NCI-H1105 treated with DMSO at 0.1 percent for 48 hours (cell line): ENCODE measurements around the gene GMDS.

Experiments used
- DNase-seq: peaks from one replicate; lab custom pipeline; 2025; lab: John Stamatoyannopoulos, UW

Gene GMDS

DNA sequence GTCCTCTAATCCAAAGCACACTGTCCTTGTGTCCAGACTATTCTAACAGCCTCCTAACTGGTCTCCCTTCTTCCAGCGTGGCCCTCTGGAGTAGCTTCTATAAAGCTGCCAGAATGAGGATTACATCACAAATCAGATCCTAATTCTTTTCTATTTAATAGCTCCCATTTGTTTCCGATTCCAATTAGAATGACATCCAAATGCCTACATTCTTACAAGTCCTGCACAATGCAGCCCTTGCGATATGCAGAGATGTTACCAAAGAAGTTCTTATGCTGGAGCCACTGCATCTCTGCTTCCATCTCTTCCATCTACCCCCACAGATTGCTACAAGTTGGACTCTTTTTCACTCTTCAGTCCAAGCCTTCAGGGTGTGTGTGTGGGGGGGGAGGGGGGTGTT is 40.0 kb downstream of the GMDS start:
- DNase-seq = no peak

DNA sequence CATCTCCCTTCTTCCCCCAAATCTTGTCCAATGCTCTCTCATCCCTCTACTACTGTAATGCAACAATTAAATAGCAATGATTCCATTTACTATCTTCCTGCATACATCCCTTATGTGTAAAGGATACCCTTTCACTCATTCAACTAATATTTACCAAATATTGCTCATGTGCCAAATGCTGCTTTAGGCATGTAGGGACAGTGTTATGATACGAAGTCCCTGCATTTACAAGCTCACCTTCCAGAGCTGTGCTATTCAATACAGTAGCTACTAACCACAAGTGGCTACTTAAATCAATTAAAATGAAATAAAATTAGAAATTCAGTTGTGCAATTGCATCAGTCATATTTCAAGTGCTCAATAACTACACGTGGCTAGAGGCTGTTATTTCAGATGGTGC is 41.1 kb downstream of the GMDS start:
- peak; percentile 97 for DNase-seq

DNA sequence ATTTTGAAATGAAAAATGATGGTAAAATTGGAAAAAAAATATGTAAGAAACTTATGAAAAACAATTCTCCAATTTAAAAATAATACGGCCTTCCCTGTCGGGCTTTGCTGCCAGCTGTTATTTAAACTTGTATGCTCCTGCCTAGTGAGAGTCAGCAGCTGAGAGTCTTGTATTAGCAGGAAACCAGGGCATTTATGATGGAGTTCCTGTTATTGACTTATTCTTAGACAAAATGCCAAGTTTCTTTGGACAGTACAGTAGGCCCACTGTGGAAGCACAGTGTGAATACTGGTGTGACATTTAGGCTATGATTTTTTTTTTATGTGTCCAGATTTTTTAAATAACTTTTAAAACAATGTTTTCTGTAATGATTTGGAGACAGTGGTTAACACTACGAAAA is 42.1 kb downstream of the GMDS start:
- no peak for DNase-seq

DNA sequence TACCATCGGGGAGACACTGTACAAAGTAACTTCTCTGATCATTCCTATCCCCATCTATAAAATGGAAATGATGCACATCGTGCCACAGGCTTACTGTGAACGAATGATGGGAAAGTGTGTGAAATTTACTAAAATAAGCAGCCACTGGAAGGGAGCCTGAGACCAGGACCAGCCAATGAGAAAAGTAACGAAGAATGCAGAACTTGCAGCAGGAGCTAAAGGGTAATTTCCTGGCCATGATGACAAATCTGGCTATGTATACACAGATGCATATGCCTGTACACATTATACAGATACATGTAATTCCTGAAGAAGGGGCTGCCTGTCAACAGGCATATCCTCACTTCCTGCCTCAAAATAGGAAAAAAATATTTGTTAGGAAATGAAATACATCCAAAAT is 47.4 kb downstream of the GMDS start:
- no peak for DNase-seq

DNA sequence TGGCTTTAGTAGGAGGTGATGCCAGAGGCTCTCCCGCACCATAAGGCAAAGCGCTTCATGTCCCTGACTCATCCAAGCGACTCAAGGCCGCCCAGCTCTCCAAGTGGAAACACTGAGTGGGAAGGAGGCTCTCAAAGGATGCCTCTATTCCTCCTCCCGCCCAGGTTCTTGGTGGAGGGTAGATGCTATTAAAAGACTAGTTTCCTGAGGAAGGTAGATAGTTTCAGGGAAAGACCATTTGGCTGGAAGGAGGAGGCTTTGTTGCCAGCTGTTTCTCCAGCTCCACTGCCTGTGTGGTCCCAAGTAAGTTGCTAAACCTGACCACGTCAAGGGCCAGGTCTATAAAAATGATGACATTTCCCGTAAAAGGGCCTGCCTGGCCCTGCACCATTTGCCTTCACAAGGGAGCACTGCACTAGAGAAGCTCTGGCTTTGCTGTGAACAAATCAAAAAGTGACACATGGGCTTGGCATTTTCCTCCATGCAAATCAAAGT is 48.2 kb downstream of the GMDS start:
- no peak for DNase-seq

DNA sequence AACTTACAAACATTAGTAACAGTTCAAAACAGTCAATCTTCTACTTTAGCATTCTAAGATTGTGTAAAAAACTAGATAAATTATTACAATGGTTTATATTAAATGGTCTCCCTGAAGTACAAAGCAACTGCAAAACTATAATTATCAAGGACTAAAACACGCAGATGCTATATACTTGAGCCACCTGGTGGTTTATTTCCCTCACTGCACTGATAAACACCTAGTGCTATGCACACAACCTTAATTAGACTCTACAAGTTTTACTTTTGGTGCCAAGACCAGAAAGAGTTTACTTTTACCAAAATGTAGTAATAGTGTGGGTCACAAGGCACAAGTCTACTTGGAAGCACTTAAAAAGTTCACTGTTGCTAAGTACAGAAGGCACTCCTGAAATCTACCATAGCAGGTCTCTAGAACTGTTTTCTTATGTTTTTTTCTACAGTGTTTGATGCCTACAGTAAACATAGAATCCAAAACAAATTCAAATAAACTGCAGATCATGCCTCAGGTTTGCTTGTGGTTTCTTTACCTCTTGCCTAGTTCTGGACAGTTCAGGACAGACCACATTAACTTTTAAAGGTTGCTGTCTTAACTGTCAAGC is 49.2 kb downstream of the GMDS start:
- DNase-seq = peak; percentile 80

DNA sequence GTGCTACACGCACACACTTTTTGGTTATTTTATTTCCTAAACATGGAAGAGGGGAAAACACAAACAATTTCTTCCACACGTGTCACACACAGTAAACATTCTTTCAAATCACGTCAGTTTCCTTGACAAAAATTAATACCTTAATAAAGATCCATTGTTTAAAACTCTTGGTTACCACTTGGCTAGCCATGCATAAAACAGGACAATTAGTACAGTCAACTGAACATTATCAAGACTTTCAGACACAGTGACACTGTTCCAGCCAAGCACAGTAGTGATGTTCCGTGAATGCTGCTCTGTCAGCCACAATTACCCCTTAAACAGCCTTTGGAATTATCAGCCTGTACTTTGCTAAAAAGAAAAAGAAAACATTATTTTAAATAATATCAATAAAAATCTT is 50.8 kb downstream of the GMDS start:
- no peak for DNase-seq

DNA sequence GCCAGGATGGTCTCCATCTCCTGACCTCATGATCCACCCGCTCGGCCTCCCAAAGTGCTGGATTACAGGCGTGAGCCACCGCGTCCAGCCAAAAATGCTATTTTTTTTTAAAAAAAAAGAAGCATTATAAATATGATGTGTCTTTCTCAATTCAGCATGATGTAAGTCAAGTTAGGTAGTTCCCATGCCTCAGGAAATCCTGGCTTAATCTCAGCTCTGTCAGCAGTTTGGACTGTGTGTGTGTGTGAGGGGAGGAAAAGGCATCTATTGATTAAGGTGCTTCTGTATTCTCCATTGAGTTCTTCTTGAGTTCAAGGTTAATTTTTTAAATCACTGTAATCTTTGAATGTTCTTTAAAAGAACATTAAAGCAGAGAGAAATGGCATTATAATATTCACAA is 51.5 kb downstream of the GMDS start:
- no peak for DNase-seq

DNA sequence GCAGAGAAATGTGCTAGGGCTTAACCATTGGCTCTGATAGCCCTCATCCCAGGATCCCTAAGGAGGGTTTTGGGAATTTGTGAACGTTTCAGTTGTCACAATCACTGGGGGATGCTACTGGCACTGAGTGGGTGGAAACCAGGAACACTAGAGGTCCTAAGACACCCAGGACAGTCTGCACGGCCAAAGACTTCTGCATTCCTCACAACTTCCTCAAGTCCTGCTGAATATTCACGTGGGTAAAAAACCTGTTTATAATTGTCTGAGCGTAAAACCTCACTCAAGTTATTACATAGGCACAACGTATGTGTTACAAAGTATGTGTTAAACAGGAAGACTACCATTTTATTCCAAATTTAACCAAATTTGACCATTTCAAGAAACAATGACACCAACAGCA is 52.4 kb downstream of the GMDS start:
- DNase-seq = no peak

DNA sequence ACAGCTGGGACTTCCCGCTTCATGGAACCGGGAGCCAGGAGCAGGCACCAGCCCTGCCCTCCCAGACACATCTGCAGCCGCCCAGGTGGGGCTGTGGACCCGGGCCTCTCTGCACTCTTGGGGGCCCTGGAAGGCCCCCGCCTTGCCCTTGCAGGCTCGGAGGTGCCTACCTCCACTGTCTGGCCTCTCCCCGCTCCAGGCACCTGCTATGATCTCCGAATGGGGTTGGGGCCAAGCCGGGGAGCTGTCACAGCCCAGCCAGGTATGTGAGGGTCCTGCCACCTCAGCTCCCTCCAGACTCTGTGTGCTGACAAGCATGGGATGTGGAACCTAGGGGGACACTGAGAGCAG is 54.0 kb downstream of the GMDS start:
- no peak for DNase-seq

DNA sequence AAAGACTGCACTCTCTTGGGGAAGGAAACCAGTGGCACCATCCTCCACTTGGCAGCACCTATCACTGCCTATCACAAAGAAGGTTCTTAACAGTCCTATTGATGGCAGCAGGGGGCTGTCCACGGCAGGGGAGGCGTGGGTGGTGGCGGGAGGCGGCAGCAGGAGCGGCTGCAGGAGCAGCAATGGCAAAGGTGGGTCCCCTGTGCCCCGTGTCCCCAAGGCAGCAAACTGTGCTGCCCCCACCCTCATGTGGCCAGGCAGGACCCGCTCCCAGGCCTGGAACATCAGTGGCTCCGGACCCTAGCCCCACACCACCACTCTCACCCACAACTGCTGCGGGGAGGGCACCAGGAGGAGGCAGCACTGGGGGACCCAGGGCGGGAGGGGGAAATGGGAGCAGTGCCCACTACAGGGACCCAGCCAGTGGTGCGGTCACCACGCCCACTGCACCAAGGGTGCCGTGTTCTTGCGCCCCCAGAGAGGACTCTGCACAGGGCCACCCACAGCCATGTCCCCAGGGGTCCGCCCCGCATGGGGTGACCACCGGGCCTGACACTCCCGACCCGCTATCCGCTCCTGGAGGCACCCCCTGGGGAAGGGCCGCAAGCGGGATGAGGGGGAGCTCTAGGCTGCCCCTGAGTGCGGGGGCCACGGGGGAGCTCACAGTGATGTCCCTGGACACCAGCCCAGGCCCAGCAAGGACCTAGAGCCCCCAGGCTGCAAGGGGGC is 54.6 kb downstream of the GMDS start:
- DNase-seq = no peak

DNA sequence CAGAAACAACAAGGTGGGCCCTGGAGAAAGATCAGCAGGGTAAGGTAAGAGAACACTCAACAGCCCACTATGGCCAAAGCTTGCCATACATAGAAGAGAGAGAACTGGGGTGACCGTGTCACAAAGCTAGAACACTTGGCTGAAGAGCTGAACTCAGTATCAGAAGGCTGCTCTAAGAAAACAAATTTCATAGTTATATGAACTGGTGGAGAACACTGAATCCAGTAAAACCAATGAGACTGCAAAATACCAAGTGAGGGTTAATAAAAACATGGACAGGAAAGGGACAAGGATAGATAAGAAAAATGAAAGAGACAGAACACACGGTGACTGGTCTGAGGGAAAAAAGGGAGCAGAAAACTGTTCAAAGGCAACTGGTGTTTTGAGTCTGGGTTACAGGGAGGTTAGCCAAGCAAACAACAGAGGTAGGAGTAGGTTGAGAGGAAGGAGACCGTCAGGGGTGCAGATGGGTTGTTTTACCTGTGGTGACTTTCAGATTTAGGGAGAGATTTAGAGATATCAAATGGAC is 56.5 kb downstream of the GMDS start:
- DNase-seq = no peak

DNA sequence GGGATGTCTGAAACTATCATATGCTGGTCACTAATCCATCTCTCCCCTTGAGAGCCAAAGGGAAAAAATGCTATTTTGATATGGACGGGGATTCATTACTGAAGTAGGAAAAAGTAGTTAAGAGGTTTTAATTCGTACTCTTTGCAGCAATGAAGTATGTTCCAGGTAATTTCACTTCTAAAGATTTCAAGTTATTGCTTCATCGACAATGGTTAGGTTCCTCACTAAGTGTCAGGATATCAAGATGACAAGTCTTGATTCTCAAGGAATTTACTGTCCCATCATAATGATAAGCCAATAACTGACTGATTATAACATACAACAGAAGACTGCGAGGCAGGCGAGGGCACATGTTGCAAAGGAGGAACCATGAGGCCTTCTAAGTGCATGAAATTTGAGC is 57.0 kb downstream of the GMDS start:
- no peak for DNase-seq

DNA sequence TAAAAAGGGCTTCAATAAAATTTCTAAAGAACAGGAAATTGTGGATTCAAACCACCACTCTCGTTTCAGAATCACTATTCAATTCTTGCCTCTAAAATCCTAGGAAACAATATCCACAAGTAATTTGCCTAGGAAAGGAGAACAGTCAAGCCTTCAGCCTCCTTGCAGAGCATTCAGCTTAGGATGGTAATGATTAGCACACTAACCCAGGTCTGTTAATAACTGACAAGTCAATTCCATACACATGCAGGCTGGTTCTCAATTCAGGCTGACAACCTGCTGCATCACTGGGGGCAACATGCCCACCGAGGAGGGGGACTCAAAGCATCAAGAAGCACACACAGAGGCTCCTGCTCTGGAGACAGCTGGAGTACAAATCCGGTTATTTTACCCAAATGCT is 57.6 kb downstream of the GMDS start:
- no peak for DNase-seq

DNA sequence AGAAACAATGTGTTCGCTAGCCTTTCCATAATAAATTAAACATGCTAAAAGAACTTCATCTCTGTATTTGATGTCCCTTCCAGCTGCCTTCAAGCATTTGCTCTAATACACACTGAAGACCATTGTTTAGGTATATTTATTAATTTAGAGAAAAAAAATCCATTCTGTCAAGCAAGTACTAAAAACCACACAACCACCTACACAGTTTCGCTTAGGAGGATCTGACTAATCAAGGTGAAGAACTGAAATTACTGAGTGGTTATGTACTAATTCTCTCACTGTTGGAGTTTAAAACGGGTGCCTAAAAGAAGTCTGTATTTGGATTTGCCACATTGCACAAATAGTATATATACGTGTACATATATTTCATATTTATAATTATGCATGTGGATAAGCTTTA is 58.9 kb downstream of the GMDS start:
- DNase-seq = no peak

DNA sequence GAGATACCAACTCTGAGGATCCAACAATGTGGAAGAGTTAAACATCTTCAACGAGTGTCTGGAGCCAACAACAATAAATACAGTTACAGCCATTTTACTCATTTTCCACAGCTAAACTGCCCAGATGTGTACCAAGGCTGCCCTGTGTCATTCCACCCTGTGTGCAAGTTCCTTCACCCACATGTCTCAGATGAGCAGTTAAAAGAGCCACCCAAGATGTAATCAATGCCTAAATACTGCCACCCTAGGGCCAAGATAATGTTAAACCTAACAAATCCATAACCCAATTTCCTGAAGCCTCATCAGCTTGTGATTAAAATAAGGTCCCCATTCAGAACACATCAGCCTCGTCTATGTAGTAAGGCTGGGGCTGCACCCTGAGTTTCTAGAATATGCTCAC is 59.9 kb downstream of the GMDS start:
- no peak for DNase-seq

DNA sequence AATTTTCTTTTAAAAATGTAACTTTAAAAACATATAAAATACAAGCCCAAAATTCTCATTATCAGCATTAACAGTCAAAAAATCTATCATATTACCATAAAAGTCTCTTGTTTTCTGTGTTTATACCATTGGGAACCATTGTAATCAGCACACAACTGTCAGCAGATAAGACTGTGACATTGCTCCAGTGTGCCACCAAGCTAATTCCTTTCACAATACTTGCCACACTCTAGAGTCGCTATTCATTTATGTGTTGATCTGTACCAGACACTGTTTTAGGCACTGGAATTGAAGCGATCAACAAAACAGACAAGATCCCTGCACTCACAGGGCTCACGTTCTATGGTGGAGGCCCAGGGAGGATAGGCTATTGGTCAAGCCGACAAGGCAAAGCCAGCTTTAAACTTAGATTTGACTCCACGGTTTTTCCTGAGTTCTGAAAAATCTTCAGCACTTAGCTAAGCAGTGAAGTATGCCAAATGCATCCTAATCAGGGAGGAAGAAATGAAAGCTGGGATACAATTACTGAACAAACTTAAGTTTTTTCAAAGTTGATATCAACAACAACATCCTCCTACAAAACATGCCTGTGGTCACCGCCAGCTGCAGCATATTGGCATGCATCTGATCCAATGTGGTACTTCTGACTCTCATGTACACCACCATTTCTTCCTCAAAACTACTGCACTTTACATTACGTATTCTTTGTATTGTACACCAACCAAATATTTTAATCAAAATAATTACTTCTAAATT is 60.5 kb downstream of the GMDS start:
- DNase-seq = no peak

DNA sequence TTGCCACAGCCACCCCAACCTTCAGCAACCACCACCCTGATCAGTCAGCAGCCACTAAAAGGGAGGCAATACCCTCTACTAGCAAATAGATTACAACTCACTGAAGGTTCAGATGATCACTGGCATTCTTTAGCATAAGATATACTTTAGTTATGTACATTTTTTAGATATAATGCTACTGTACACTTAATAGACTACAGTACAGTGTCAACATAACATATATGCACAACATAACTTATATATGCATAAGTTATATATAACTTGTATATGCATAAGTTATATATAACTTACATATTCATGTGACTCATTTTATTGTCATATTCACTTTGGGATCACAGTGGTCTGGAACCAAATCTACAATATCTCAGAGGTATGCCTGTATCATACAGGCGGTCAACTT is 61.7 kb downstream of the GMDS start:
- no peak for DNase-seq

DNA sequence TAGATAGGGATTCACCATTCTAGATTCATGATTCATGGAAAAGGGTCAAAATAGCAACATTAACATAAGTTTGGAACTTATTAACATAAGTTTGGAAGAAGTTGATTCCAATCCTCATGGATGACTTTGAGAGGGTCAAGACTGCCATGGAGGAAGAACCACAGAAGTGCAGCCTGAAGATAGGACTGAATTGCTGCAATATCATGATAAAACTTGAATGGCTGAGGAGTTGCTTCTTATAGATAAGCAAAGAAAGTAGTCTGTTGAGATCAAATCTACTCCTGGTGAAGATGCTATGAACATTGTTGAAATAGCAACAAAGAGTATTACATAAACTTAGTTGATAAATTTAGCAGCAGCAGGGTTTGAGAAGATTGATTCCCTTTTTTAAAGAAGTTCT is 62.2 kb downstream of the GMDS start:
- DNase-seq = no peak

DNA sequence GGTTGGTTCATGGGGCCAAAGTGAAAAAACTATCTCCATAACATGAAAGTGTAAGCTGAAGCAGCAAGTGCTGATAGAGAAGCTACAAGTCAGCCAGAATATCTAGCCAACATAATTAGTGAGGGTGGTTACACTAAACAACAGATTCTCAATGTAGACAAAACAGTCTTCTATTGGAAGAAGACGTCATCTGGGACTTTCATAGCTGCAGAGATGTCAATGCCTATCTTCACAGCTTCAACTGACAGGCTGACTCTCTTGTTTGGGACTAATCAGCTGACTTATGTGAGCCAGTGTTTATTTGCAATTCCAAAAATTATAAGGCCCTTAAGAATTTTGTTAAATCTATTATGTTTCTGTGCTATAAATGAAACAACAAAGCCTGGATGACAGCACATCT is 63.2 kb downstream of the GMDS start:
- DNase-seq = no peak

DNA sequence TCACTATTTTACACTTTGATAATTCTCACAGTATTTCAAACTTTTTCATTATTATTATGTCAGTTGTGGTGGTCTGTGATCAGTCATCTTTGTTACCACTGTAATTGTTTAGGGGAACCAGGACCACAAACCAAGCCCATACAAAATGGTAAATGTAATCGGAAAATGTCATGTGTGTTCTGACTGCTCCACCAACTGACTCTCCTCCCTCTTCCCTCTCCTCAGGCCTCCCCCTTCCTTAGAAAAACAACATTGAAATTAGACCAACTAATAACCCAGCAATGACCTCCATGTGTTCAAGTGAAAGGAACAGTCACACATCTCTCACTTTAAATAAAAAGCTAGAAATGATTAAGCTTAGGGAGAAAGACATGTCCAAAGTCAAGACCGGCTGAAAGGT is 63.8 kb downstream of the GMDS start:
- DNase-seq = no peak

DNA sequence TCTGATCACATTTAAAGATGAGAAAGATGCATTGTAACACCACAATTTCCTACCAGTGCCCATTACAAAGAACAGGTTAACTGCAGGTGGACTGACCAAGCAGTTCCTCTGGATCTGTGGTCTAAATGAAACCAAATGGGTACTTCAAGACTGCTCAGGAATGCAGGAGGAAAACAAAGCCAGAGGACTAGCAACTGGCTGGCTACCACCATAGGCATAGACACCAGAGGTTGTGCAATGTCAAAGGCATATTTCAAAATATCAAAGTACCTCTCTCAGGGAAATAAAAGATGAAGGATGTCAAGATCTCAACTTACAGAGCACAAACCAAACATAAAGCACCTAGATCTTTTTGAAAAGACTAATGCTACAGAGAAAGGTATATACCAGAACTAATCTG is 65.5 kb downstream of the GMDS start:
- no peak for DNase-seq

DNA sequence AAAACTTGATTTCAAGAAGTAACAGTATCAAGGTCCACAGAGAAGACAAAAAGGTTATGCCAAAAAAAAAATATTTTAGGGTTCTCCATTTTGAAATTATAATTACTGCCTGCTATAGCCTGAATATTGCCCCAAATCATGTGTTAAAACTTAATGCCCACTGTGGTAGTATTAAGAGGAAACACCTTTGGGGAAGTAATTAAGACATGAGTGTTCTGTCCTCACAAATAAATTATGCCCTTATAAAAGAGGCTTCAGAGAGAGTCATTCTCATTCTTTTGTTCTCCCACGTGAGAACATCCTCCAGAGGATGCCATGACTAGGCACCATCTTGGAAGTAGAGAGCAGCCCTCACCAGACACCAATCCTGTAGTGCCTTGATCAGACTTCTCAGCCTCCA is 66.2 kb downstream of the GMDS start:
- no peak for DNase-seq
